ENCODE data around the gene RANBP17. TPM values are rescaled to one million over a fixed set of nuclear protein-coding genes. Genes with fewer than 3 reads are reported as not detected.

The RANBP17 gene
- polyA plus RNA-seq, 1 donor from 2014 or later, result 25.5 TPM

GRCh38 chr5:171127314-171127713 is 265.5 kb downstream of the RANBP17 start:
- no peak overlapping the region for H2AFZ ChIP-seq (ENCODE audit: low read depth, low read length)
- no peak overlapping the region for H3K4me2 ChIP-seq (ENCODE audit: low read length)
- no peak overlapping the region for H3K27ac ChIP-seq (ENCODE audit: low read length)
- no peaks in the 10 kb centered on the region for H3K36me3 ChIP-seq (ENCODE audit: insufficient read depth, low read length)
- H4K20me1 ChIP-seq (ENCODE audit: insufficient read depth), result no peaks in the 10 kb centered on the region
- no peaks in the 10 kb centered on the region for H3K9me2 ChIP-seq (ENCODE audit: insufficient read depth, low read length)
- no peak overlapping the region for H3K9ac ChIP-seq (ENCODE audit: low read length)
- no peaks in the 10 kb centered on the region for H3K9me3 ChIP-seq (ENCODE audit: low read length)
- TF ChIP-seq SMC3 (conservative IDR thresholded peaks at IDR 0.05; ENCODE audit: poor library complexity), result no peak
- TF ChIP-seq MXI1 (conservative IDR thresholded peaks at IDR 0.05; ENCODE audit: poor library complexity, severe bottlenecking), result no peak
- no peak for TF ChIP-seq RAD21 (conservative IDR thresholded peaks at IDR 0.05)
- TF ChIP-seq EP300 (conservative IDR thresholded peaks at IDR 0.05; ENCODE audit: poor library complexity, severe bottlenecking), result no peak
- TF ChIP-seq REST (IDR thresholded peaks at IDR 0.05; ENCODE audit: borderline replicate concordance), result no peak
- no peak for TF ChIP-seq EZH2 (IDR thresholded peaks at IDR 0.05; ENCODE audit: borderline replicate concordance, insufficient read depth, low read length, poor library complexity, severe bottlenecking)
- TF ChIP-seq POLR2AphosphoS5 (IDR thresholded peaks at IDR 0.05), result no peak
- no peak for TF ChIP-seq TAF1 (IDR thresholded peaks at IDR 0.05; ENCODE audit: low read depth)
- no peak for TF ChIP-seq CTCF (IDR thresholded peaks at IDR 0.05; ENCODE audit: poor library complexity, severe bottlenecking)
- no peaks in the 10 kb centered on the region for H3K27me3 ChIP-seq (ENCODE audit: insufficient read depth, low read depth, low read length)
- H3K4me3 ChIP-seq (ENCODE audit: low read length), result no peak overlapping the region
- H3K79me2 ChIP-seq (replicated peaks; ENCODE audit: insufficient read depth, low read length), result no peaks in the 10 kb centered on the region
- peaks cover 8% of the 10 kb centered on the region for H3F3A ChIP-seq (ENCODE audit: insufficient read depth, low read length, poor library complexity, severe bottlenecking)

DNA sequence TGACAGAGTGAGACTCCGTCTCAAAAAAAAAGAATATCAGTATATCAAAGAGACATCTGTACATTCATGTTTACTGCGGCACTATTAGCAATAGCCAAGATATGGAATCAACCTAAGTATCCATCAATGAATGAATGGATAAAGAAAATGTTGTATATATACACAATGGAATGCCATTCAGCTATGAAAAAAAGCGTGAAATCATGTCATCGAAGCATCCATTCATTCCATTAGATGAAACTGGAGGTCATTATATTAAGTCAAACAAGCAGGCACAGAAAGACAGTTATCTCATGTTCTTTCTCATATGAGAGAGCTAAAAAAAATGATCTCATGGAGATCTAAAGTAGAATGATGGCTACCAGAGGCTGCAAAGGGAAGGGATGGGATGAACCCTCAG is 266.3 kb downstream of the RANBP17 start:
- Histone ChIP-seq H3K9me2 (ENCODE audit: insufficient read depth, low read length) (no peaks in the 10 kb centered on the region), H3K36me3 (ENCODE audit: insufficient read depth, low read length) (no peaks in the 10 kb centered on the region), H3K4me2 (ENCODE audit: low read length) (no peak overlapping the region), H3K4me3 (ENCODE audit: low read length) (no peak overlapping the region), H3K9me3 (ENCODE audit: low read length) (no peaks in the 10 kb centered on the region), H4K20me1 (ENCODE audit: insufficient read depth) (no peaks in the 10 kb centered on the region), H3K27ac (ENCODE audit: low read length) (no peak overlapping the region), H3F3A (ENCODE audit: insufficient read depth, low read length, poor library complexity, severe bottlenecking) (peaks cover 8% of the 10 kb centered on the region), H3K27me3 (ENCODE audit: insufficient read depth, low read depth, low read length) (no peaks in the 10 kb centered on the region), H3K9ac (ENCODE audit: low read length) (no peak overlapping the region), H3K79me2 (replicated peaks; ENCODE audit: insufficient read depth, low read length) (no peaks in the 10 kb centered on the region), H2AFZ (ENCODE audit: low read depth, low read length) (no peak overlapping the region)
- TF ChIP-seq POLR2AphosphoS5 (IDR thresholded peaks at IDR 0.05) (no peak), MXI1 (conservative IDR thresholded peaks at IDR 0.05; ENCODE audit: poor library complexity, severe bottlenecking) (no peak), CTCF (IDR thresholded peaks at IDR 0.05; ENCODE audit: poor library complexity, severe bottlenecking) (no peak), EP300 (conservative IDR thresholded peaks at IDR 0.05; ENCODE audit: poor library complexity, severe bottlenecking) (no peak), EZH2 (IDR thresholded peaks at IDR 0.05; ENCODE audit: borderline replicate concordance, insufficient read depth, low read length, poor library complexity, severe bottlenecking) (no peak), RAD21 (conservative IDR thresholded peaks at IDR 0.05) (no peak)
